HCT116 (cell line): Measurements from ENCODE around the gene CD302.
"Not testable (repeated sequence)": the region's sequence is repeated elsewhere in the genome, so short reads cannot be mapped to it uniquely, and the experiment has no call there.

Experiments
- CTCF ChIP-seq, 3 experiments: fragments of 200-600 bp in 1 of 3; sonication (generic) in 1 of 3; IDR thresholded peaks in 2 of 3; conservative IDR thresholded peaks in 1 of 3; 2 replicates each; pipeline ENCODE4 v1.5.1; 2012 to 2017; ENCODE audit warnings: low read depth in 2 of 3, low read length in 2 of 3, antibody characterized with exemption in 1 of 3, borderline replicate concordance in 1 of 3, control low read depth in 1 of 3, mild to moderate bottlenecking in 1 of 3, mixed read lengths in 1 of 3, mixed run types in 1 of 3, moderate library complexity in 1 of 3; ENCODE audit not compliant: insufficient read depth in 1 of 3
- POLR2A ChIP-seq: IDR thresholded peaks from 2 replicates; pipeline ENCODE4 v1.7.0; 2011; ENCODE audit warnings: borderline replicate concordance; ENCODE audit not compliant: insufficient read depth, insufficient read length; ENCODE audit errors: extremely low read depth
- POLR2AphosphoS5 ChIP-seq: IDR thresholded peaks from 2 replicates; pipeline ENCODE4 v1.6.1; 2011; ENCODE audit warnings: mild to moderate bottlenecking, low read depth, low read length, moderate library complexity
- TF ChIP-seq, protein P1 (sequence below): IDR thresholded peaks from 2 replicates; pipeline ENCODE4 v1.6.1; 2012; ENCODE audit warnings: low read depth
- TF ChIP-seq, protein P2 (sequence below): IDR thresholded peaks from 2 replicates; pipeline ENCODE4 v1.6.1; 2012

DNA sequence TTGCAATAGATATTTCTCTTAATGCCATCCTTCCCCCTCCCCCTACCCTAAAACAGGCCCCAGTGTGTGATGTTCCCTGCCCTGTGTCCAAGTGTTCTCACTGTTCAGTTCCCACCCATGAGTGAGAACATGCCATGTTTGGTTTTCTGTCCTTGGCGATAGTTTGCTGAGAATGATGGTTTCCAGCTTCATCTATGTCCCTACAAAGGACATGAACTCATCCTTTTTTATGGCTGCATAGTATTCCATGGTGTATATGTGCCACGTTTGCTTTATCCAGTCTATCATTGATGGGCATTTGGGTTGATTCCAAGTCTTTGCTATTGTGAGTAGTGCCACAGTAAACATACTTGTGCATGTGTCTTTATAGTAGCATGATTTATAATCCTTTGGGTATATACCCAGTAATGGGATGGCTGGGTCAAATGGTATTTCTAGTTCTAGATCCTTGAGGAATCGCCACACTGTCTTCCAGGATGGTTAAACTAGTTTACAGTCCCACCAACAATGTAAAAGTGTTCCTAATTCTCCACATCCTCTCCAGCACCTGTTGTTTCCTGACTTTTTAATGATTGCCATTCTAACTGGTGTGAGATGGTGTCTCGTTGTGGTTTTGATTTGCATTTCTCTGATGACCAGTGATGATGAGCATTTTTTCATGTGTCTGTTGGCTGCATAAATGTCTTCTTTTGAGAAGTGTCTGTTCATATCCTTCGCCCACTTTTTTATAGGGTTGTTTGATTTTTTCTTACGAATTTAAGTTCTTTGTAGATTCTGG lies 73.0 kb downstream of the CD302 start:
- TF ChIP-seq CTCF (IDR thresholded peaks at IDR 0.05 in 2 of 3, conservative IDR thresholded peaks at IDR 0.05 in 1 of 3; ENCODE audit: borderline replicate concordance in 1 of 3, insufficient read depth in 1 of 3, low read depth in 2 of 3, low read length in 2 of 3); POLR2AphosphoS5; POLR2A: not testable (repeated sequence)
- TF ChIP-seq, protein P1, sequence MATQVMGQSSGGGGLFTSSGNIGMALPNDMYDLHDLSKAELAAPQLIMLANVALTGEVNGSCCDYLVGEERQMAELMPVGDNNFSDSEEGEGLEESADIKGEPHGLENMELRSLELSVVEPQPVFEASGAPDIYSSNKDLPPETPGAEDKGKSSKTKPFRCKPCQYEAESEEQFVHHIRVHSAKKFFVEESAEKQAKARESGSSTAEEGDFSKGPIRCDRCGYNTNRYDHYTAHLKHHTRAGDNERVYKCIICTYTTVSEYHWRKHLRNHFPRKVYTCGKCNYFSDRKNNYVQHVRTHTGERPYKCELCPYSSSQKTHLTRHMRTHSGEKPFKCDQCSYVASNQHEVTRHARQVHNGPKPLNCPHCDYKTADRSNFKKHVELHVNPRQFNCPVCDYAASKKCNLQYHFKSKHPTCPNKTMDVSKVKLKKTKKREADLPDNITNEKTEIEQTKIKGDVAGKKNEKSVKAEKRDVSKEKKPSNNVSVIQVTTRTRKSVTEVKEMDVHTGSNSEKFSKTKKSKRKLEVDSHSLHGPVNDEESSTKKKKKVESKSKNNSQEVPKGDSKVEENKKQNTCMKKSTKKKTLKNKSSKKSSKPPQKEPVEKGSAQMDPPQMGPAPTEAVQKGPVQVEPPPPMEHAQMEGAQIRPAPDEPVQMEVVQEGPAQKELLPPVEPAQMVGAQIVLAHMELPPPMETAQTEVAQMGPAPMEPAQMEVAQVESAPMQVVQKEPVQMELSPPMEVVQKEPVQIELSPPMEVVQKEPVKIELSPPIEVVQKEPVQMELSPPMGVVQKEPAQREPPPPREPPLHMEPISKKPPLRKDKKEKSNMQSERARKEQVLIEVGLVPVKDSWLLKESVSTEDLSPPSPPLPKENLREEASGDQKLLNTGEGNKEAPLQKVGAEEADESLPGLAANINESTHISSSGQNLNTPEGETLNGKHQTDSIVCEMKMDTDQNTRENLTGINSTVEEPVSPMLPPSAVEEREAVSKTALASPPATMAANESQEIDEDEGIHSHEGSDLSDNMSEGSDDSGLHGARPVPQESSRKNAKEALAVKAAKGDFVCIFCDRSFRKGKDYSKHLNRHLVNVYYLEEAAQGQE: not testable (repeated sequence)
- TF ChIP-seq, protein P2, sequence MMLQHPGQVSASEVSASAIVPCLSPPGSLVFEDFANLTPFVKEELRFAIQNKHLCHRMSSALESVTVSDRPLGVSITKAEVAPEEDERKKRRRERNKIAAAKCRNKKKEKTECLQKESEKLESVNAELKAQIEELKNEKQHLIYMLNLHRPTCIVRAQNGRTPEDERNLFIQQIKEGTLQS: not testable (repeated sequence)
